ENCODE measurements around the gene KY.

The KY gene

DNA sequence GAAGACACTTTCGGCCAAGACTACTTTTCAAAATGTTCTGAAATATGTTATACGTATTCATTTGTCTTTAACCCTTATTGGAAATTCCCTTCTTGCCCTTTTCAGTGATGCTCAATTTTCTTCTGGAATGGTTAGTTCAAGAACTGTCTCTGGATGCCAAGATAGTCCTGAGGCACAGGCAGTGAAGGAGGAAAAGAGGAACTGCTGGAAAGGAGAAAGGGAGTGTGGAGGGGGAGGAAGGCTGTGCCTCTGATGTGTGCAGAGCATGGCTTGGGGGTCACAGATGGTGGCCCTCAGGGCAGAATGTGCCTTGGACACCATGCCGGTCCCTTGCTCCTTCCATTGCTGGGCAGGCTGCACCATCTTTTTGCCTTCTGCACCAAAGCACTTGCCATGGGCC, 91.2 kb downstream of the KY start:
- DNase-seq (ENCODE audit: low read depth in 1 of 2, low spot score in 1 of 2) = no peak
